ENCODE results near the gene TBX15. TPM values are rescaled to one million over a fixed set of nuclear protein-coding genes. Genes with fewer than 3 reads are reported as not detected.

Gene TBX15
- total RNA-seq, 1 donor from 2014 or later: not detected

DNA sequence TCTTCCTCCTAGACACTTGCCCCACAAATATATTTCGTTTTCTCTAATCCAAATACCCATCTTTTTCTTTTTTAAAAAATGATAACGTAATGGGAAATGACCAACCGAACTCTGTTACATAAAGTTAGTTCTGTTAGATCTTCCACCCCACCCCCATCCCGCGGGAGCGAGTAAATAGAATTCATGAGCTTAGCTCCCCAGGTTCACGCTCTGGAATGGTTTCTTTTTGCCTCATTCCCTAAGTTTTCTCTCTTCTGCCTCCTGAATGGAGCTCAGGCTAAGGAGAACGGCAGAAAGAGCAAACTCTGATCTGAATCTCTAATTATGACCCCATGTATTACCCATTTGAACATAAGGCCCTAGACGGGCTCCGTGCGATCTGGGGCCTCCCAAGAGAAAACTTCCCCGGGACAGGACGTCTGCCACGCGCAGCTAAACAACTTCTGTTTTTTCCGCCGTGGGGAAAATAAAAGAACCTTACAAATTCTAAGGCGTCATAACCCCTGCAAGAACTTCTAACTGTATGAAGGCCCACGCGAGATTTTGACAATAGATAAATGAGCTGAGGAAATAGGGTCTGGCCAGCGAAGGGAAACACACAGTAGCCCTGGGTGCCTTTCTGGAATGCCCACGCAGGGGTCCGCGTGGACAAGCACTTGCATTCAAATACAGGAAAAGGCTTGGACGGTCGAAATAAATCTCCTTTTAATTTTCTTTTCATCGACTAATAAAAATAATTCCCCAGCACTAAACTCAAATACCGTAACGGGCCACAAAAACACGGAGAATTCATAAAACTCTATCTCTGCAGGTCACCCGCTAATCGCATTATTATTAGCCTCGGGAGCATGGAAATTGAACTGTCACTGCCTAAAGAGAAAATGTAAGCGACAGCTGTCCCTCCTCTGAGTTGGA, 2.2 kb downstream of the TBX15 start:
- no peak for DNase-seq (ENCODE audit: extremely low read depth, low read depth, low spot score)

DNA sequence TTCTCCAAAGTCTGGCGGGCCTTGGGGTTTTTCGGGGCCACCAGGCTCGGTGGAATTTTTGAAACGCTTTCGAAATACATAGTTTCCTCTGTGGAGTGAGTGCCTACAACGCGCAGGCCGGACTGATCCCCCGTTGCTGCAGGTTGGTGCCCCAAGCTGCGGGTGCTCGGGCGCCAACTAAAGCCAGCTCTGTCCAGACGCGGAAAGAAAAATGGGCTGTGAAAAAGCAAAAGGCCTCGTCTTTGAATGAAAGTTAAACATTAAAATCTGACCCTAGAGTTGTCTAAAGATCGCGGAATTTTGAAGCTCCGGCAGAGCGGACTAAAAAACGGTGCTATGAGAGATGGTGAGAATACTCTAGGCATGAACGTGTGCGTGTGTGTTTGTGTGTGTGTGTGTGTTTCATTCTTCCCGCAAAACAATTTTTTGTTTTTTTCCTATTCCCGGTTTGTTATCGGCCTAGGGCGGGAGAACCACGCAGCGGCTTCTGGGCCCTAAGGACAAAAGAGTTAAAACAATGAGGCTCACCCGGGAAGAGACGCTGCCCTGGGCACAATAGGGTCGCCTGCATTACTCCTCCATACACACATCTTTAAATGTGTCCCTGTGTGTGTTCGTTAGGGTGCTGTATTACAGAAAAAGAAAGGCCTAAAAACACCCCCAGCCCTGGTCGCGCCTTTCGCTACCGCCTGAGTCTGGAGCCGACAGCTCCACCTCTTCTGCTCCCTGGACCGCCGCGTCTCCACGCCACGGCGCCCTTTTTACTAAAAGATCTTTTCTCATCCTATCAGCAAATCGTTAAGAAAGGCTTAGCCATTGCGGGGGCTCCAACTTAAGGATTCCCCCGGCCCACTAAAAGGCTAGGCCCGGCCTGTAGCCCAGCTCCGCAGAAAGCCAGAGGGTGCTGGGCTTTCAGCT, 3.2 kb downstream of the TBX15 start:
- DNase-seq (ENCODE audit: extremely low read depth, low read depth, low spot score): no peak

- no peak for DNase-seq (ENCODE audit: extremely low read depth, low read depth, low spot score)
These were observed 3.9 kb downstream of the TBX15 start for GRCh38 chr1:118984086-118984721.

- DNase-seq (ENCODE audit: extremely low read depth, low read depth, low spot score): no peak
These were observed 4.5 kb downstream of the TBX15 start for GRCh38 chr1:118983558-118984041.

DNA sequence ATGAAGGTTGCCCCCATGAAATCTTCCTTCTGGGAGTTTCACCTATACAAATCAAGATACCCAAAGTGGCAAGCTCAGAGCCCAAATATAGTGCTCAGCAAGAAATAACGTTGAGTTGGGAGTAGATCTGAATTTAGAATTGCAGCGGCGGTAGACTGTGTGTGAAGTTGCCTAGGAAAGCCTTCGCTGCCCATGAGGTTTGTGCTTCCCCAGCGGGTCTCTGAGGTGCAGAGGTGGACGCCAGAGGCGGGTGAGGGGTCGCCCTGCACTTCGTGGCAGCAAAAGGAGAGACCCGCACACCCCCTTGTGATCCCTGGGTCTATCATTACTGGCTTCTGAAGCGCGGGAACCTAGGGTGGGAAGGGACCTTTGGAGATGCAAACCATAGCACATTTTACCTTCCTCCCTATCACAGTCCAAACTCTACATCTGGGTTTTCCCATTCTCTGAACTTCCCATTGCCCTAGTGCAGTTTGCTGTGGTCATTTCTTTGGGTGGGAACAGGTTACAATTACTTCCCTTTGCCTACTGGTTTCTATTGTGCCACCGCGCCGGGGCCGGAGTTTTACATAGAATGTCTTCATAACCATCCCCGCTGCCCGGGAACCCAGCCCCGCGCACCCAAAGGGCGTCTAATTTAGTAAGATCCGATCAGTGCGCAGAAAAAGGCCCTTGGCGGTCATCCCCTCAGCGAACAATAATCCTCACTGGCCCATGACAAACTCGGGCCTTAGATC, 5.2 kb downstream of the TBX15 start:
- DNase-seq (ENCODE audit: extremely low read depth, low read depth, low spot score): no peak

DNA sequence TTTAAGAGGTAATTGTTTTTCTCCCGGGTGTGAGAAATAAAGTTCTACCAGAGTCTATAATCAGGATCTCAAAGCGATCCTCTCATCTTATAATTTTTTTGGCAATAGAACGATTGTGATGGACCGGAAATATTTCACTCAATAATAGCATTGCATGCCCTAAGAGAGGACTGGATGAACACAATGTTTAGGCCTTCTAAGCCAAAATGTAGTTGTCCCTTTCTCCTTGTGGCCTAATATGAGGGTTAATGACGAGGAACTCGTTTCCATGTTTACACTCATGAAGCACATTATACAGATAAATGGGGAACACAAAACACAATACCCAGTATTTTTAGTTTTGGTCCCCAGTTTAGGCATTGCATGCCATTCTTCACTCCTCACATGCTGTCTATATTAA, 5.9 kb downstream of the TBX15 start:
- no peak for DNase-seq (ENCODE audit: extremely low read depth, low read depth, low spot score)

DNA sequence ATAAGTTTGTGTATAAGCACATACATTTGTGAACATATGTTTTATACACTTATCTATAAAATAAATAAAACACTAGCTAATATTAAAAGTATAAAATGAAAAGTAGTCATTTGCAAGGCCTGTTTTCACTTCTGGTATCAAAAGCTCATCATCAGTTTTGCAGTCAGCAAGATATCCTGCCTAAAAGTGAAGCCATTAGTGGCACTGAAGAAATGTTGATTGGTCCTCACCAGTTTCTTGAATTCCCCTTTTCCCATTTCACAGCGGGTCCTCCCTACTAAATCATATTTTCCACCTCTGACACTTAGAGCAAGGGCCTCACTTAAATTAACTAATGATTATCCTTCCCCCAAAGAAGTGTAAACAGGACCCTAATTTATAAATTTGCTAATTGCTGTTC, 6.7 kb downstream of the TBX15 start:
- DNase-seq (ENCODE audit: extremely low read depth, low read depth, low spot score): no peak

- DNase-seq (ENCODE audit: extremely low read depth, low read depth, low spot score): no peak
These were observed 8.2 kb downstream of the TBX15 start for GRCh38 chr1:118979754-118980575.

DNA sequence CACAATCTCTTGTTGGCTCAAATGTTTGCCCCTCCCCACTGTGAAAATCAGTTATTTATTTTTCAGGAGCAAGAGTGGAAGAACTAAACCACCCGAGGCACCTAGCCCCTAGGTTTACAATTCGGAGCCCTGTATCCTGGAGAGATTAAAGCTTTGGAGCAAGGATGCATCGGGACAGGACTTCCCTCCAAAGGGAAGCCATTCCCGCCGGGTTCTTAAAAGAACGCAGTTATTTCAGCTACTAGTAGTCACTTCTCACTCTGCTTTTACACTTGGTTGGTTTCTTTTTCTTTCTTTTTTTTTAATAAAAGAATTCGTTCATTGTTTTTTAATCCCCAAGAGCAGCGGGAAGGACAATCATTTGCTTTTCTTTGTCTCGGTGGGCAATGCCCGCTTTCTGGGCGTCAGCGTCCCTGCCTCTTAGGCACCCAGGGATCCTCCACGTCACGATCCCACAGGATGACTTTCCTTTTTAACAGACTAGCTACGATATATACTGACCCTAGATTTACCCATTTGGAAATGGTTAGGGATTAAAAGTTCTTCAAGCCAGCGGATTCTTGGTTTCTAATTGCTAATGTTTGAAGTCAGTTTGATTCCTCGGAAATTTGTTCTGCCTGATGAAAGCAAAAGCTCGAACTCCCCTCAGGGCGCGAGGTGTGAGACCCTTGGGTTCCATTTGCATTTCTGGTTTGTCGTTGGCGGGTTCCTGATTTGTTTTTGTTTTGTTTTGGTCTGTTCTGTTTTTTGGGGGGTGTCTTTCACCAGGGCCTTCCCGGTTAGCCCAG, 9.0 kb downstream of the TBX15 start:
- DNase-seq (ENCODE audit: extremely low read depth, low read depth, low spot score): no peak

DNA sequence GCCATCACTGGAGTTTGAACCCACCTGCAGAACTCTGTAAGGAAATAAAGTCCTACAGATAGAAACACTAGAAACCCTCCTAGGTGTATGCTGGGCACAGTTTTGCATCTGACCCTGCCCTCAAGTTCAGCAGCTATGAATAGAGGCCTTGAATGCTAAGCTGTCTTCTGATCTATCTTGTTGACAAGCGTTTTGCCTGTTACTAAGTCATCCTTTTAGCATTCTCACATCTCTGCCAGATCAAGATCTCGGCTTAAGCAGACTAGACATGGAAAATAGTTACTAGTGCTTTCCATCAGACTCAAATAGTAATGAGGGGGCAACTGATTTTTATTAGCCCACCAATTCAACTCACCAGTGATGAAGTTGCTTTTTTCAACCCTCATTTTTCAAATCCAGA, 10.5 kb downstream of the TBX15 start:
- DNase-seq (ENCODE audit: extremely low read depth, low read depth, low spot score): no peak

DNA sequence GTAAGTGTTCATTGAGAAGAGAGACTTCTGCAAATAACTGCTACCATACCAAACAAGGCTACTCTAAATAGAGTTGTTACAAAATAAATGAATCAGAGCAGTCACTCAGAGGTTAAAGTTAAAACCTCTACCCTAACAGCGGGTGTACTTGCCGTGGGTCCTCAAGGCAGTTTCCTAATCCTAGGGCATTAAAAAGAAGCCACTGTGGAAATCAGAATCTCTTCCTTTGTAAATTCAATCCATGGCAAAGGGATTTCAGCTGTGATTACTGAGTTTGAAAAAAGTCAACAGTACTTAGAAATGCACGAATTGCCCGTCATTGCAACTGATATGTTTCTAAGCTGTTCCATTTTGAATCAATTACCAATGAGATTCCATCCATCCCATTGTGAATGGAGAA, 13.5 kb downstream of the TBX15 start:
- DNase-seq (ENCODE audit: extremely low read depth, low read depth, low spot score): no peak

DNA sequence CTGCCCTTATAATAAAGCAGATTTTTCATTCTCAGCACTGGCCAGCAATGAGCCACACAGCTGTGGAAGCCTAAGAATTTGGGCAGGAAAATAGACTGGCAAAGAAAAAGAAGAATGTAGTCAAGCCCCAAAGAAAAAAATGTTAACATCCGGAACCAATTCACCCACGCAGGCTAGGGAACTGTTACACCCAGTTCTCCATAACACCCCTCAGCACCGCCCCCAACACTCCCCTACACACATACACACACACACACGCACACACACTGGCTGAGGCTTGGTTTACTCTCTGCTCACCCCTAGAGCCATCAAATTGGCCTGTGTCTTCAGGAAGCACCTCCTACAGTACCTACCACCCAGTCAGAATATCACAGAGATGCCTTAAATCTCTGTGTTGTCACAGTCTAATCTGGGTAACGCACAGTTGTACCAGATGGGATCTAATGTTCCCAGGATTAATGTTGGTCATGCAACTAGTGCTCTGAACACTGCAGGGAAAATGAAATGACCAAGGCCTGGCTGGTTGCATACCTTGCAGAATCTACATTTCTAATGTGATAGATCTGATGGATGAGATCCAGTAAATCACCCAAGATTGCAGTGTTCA, 14.5 kb downstream of the TBX15 start:
- no peak for DNase-seq (ENCODE audit: extremely low read depth, low read depth, low spot score)

GRCh38 chr1:118973032-118973431, 15.1 kb downstream of the TBX15 start:
- no peak for DNase-seq (ENCODE audit: extremely low read depth, low read depth, low spot score)

GRCh38 chr1:118970451-118970850, 17.7 kb downstream of the TBX15 start:
- DNase-seq (ENCODE audit: extremely low read depth, low read depth, low spot score): no peak

- no peak for DNase-seq (ENCODE audit: extremely low read depth, low read depth, low spot score)
These were observed 24.4 kb downstream of the TBX15 start for GRCh38 chr1:118963456-118964430.

GRCh38 chr1:118963138-118963455, 25.0 kb downstream of the TBX15 start:
- DNase-seq (ENCODE audit: extremely low read depth, low read depth, low spot score): no peak

DNA sequence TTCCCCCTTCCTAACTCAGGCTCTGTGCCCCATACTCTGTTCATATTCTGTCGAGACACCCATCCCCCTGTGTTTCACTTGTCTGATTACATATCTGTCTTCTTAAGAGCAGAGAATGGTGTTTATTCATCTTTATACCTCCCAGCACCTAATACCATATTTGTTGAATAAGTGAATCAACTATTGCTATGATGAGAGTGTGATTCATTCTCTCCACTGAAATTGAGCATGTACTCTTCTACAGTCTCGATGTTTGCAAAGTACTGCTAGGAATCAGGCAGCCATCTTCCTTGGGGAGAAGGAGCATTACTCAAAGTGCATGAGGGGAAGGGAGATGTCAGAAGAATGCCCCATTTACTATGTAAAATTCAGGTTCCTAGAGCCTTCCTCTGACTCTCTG, 27.0 kb downstream of the TBX15 start:
- no peak for DNase-seq (ENCODE audit: extremely low read depth, low read depth, low spot score)

Data from glomerular endothelial cell (primary cell).